Hepatocyte (in vitro differentiated cells): ENCODE data around the gene JDP2. TPM values are rescaled to one million over a fixed set of nuclear protein-coding genes. Genes with fewer than 3 reads are reported as not detected.

Experiments
- DNase-seq: peaks from one replicate; pipeline ENCODE4 v3.0.0-alpha.2; 2016; ENCODE audit warnings: low spot score
- H2AFZ ChIP-seq: fragments of 200-600 bp; sonication (generic); 2 replicates; pipeline ENCODE4 v1.6.0; 2016; ENCODE audit warnings: antibody characterized with exemption, mild to moderate bottlenecking
- H3K27ac ChIP-seq: fragments of 200-600 bp; sonication (generic); 2 replicates; pipeline ENCODE4 v1.5.1; 2016; ENCODE audit warnings: mild to moderate bottlenecking
- H3K27me3 ChIP-seq: fragments of 200-600 bp; sonication (generic); 2 replicates; pipeline ENCODE4 v1.6.1; 2016
- H3K36me3 ChIP-seq: fragments of 200-600 bp; sonication (generic); replicated peaks from 2 replicates; pipeline ENCODE4 v1.5.1; 2016; ENCODE audit warnings: low read depth; ENCODE audit not compliant: insufficient read depth
- H3K4me1 ChIP-seq: fragments of 200-600 bp; sonication (generic); 2 replicates; pipeline ENCODE4 v1.5.1; 2016; ENCODE audit warnings: mild to moderate bottlenecking, moderate library complexity; ENCODE audit not compliant: insufficient read depth
- H3K4me2 ChIP-seq: fragments of 200-600 bp; sonication (generic); 2 replicates; pipeline ENCODE4 v1.6.0; 2016
- H3K4me3 ChIP-seq: fragments of 200-600 bp; sonication (generic); 2 replicates; pipeline ENCODE4 v1.5.1; 2016; ENCODE audit warnings: mild to moderate bottlenecking
- H3K79me2 ChIP-seq: fragments of 200-600 bp; sonication (generic); 2 replicates; pipeline ENCODE4 v1.6.0; 2017; ENCODE audit warnings: mild to moderate bottlenecking
- H3K9me2 ChIP-seq: fragments of 200-600 bp; sonication (generic); replicated peaks from 2 replicates; pipeline ENCODE4 v1.6.0; 2017; ENCODE audit warnings: mild to moderate bottlenecking; ENCODE audit not compliant: insufficient read depth
- H3K9me3 ChIP-seq: fragments of 200-600 bp; sonication (generic); 2 replicates; pipeline ENCODE4 v1.5.1; 2016; ENCODE audit warnings: low read depth, mild to moderate bottlenecking
- H4K20me1 ChIP-seq: fragments of 200-600 bp; sonication (generic); 2 replicates; pipeline ENCODE4 v1.6.0; 2016; ENCODE audit warnings: mild to moderate bottlenecking; ENCODE audit not compliant: insufficient read depth, poor library complexity, severe bottlenecking
- EZH2 ChIP-seq: fragments of 200-600 bp; sonication (generic); IDR thresholded peaks from 2 replicates; pipeline ENCODE4 v1.6.1; 2016; ENCODE audit warnings: antibody characterized with exemption, mild to moderate bottlenecking, borderline replicate concordance
- EZH2phosphoT487 ChIP-seq: fragments of 200-600 bp; sonication (generic); IDR thresholded peaks from one replicate; pipeline ENCODE4 v1.6.1; 2018; ENCODE audit warnings: antibody characterized with exemption, mild to moderate bottlenecking, low read depth, moderate library complexity; ENCODE audit not compliant: unreplicated experiment, severe bottlenecking
- WGBS: methylation state at CpG from one replicate; pipeline ENCODE4 v1.1.6; 2016; ENCODE audit warnings: low lambda C conversion rate; ENCODE audit errors: missing lambda C conversion rate; 5-methylcytosine and 5-hydroxymethylcytosine counted together
- polyA plus RNA-seq: library from polyadenylated mRNA; unstranded; fragments of >200 nt; fragmentation: Nextera tagmentation; extraction: Ambion mirVana; gene quantifications from 2 replicates; pipeline ENCODE4 v1.2.1, GENCODE V29; 2016
- total RNA-seq: library from RNA; depleted of rRNA; stranded (reverse); fragments of >200 nt; gene quantifications from 2 replicates; pipeline ENCODE4 v1.2.3, GENCODE V29; 2014
- TF ChIP-seq, protein P1 (sequence below): fragments of 200-600 bp; sonication (generic); IDR thresholded peaks from 2 replicates; pipeline ENCODE4 v1.5.1; 2016; ENCODE audit warnings: antibody characterized with exemption, mild to moderate bottlenecking; ENCODE audit not compliant: poor library complexity

The JDP2 gene
- total and polyA plus RNA-seq, 2 experiments from 2014 or later = 68.9 to 85.4 TPM

GRCh38 chr14:75446447-75446846 is 18.6 kb downstream of the JDP2 start:
- Histone ChIP-seq H3K9me2 (no peaks in the 10 kb centered on the region), H3K27ac (no peak overlapping the region), H3K27me3 (no peaks in the 10 kb centered on the region), H3K4me1 (peaks cover 26% of the 10 kb centered on the region), H3K79me2 (peaks cover 73% of the 10 kb centered on the region), H3K36me3 (no peaks in the 10 kb centered on the region), H2AFZ (no peak overlapping the region), H4K20me1 (peaks cover 12% of the 10 kb centered on the region), H3K4me3 (no peak overlapping the region), H3K9me3 (no peaks in the 10 kb centered on the region), H3K4me2 (no peak overlapping the region)
- DNase-seq = no peak
- TF ChIP-seq EZH2phosphoT487 = no peak
- TF ChIP-seq, protein P1, sequence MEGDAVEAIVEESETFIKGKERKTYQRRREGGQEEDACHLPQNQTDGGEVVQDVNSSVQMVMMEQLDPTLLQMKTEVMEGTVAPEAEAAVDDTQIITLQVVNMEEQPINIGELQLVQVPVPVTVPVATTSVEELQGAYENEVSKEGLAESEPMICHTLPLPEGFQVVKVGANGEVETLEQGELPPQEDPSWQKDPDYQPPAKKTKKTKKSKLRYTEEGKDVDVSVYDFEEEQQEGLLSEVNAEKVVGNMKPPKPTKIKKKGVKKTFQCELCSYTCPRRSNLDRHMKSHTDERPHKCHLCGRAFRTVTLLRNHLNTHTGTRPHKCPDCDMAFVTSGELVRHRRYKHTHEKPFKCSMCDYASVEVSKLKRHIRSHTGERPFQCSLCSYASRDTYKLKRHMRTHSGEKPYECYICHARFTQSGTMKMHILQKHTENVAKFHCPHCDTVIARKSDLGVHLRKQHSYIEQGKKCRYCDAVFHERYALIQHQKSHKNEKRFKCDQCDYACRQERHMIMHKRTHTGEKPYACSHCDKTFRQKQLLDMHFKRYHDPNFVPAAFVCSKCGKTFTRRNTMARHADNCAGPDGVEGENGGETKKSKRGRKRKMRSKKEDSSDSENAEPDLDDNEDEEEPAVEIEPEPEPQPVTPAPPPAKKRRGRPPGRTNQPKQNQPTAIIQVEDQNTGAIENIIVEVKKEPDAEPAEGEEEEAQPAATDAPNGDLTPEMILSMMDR = no peak
- no peak for TF ChIP-seq EZH2

DNA sequence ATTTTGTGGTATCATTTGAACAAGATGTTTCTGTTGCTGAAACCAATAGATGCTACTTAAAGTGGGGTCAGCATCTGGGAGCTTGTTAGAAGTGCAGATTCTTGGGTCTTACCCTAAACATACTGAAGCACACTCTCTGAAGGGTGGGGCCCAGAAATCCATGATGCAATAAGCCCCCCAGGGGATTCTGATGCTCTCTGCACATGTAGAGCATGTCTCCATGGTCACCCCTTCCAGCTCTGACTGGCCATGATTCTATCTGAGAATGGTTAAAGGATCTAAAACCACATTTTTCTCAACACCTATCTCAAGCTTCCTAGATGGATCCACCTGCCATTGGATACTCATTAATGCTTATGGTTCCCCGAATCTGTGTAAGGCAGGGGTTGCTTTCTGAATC is 20.4 kb downstream of the JDP2 start:
- no peak overlapping the region for H2AFZ ChIP-seq
- peaks cover 38% of the 10 kb centered on the region for H3K4me1 ChIP-seq
- no peak for TF ChIP-seq EZH2phosphoT487
- peaks cover 68% of the 10 kb centered on the region for H3K79me2 ChIP-seq
- H3K27me3 ChIP-seq = no peaks in the 10 kb centered on the region
- H3K4me2 ChIP-seq = no peak overlapping the region
- H3K9me2 ChIP-seq = no peaks in the 10 kb centered on the region
- 80% methylated on average over 1 of the region's 1 CpG for WGBS
- H3K27ac ChIP-seq = no peak overlapping the region
- no peaks in the 10 kb centered on the region for H3K9me3 ChIP-seq
- peaks cover 9% of the 10 kb centered on the region for H4K20me1 ChIP-seq
- H3K4me3 ChIP-seq = no peak overlapping the region
- no peaks in the 10 kb centered on the region for H3K36me3 ChIP-seq
- DNase-seq = no peak

DNA sequence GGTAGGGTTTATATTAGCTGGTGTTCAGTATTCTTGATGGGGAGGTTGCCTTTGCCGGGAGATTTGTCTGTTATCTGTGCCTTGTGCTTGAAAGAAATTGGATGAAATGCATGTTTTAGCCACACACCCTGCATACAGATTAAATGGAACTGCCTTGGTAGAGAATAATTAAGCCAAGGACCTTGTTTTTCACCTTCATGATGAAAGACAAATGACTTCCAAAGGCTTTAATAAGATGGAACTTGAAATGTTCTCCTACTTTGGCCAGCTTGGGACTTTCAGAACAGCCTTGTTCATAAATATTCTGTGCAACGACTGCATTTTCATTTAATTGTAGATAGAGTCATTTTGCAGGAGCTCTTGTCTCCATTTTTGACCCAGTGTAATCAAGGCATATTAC is 21.2 kb downstream of the JDP2 start:
- peaks cover 46% of the 10 kb centered on the region for H3K4me1 ChIP-seq
- no peaks in the 10 kb centered on the region for H3K36me3 ChIP-seq
- H4K20me1 ChIP-seq = peaks cover 6% of the 10 kb centered on the region
- H2AFZ ChIP-seq = no peak overlapping the region
- peak overlapping the region; percentile 84 for H3K27ac ChIP-seq
- peaks cover 64% of the 10 kb centered on the region for H3K79me2 ChIP-seq
- TF ChIP-seq EZH2phosphoT487 (no peak), EZH2 (no peak)
- TF ChIP-seq, protein P1 = no peak
- no peaks in the 10 kb centered on the region for H3K9me3 ChIP-seq
- peak overlapping the region; percentile 59 for H3K4me2 ChIP-seq
- no peak for DNase-seq
- H3K9me2 ChIP-seq = no peaks in the 10 kb centered on the region
- no peak overlapping the region for H3K4me3 ChIP-seq
- WGBS = 50% methylated on average over 2 of the region's 2 CpGs
- H3K27me3 ChIP-seq = no peaks in the 10 kb centered on the region

GRCh38 chr14:75449696-75450095 is 21.9 kb downstream of the JDP2 start:
- H3K4me2 ChIP-seq = peak overlapping the region; percentile 59
- H3K27ac ChIP-seq = peak overlapping the region; percentile 84
- no peaks in the 10 kb centered on the region for H3K9me2 ChIP-seq
- H3K27me3 ChIP-seq = no peaks in the 10 kb centered on the region
- WGBS = 67% methylated on average over 4 of the region's 4 CpGs
- no peak for TF ChIP-seq EZH2phosphoT487
- TF ChIP-seq, protein P1 = no peak
- TF ChIP-seq EZH2 = no peak
- H3K79me2 ChIP-seq = peaks cover 65% of the 10 kb centered on the region
- H3K36me3 ChIP-seq = no peaks in the 10 kb centered on the region
- peaks cover 47% of the 10 kb centered on the region for H3K4me1 ChIP-seq
- H4K20me1 ChIP-seq = no peaks in the 10 kb centered on the region
- no peak overlapping the region for H2AFZ ChIP-seq
- no peak for DNase-seq
- no peak overlapping the region for H3K4me3 ChIP-seq
- no peaks in the 10 kb centered on the region for H3K9me3 ChIP-seq
